ENCODE data around the gene BRD8. TPM values are rescaled to one million over a fixed set of nuclear protein-coding genes. Genes with fewer than 3 reads are reported as not detected.

Gene BRD8
- total and polyA plus RNA-seq, 10 of the 15 experiments (the other 5 are each of a cell fraction or from before 2014, with no cell fraction given): 28.1 to 78.5 (median 44.5) TPM

- TF ChIP-seq, protein P1, sequence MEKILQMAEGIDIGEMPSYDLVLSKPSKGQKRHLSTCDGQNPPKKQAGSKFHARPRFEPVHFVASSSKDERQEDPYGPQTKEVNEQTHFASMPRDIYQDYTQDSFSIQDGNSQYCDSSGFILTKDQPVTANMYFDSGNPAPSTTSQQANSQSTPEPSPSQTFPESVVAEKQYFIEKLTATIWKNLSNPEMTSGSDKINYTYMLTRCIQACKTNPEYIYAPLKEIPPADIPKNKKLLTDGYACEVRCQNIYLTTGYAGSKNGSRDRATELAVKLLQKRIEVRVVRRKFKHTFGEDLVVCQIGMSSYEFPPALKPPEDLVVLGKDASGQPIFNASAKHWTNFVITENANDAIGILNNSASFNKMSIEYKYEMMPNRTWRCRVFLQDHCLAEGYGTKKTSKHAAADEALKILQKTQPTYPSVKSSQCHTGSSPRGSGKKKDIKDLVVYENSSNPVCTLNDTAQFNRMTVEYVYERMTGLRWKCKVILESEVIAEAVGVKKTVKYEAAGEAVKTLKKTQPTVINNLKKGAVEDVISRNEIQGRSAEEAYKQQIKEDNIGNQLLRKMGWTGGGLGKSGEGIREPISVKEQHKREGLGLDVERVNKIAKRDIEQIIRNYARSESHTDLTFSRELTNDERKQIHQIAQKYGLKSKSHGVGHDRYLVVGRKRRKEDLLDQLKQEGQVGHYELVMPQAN (conservative IDR thresholded peaks at IDR 0.05): peak; percentile 95
Measured at GRCh38 chr5:138177941-138178515, 402 bp downstream of the BRD8 start (continued).

DNA sequence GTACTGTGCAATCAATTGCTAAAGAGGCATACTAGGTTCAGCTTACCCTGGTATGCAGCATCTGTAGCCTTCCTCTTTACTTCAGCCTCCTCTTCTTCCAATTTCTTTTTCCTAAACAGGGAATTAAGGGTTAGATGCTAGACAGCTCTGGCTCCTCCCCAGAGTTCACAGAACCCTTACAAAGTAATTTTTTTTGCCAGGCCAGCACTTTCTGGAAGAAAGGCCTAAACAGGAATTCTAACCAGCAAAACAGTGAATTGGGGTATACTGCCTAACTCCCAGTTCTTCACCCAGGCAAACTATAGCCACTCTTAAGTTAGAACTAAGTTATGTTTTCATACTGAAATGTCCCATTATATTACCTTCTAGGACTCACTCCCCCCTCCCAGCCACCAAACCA lies 8.1 kb downstream of the BRD8 start:
- POLR2A ChIA-PET: no interaction called here
- H3K9me3 ChIP-seq (replicated peaks; ENCODE audit: control insufficient read depth, insufficient read depth, low read length): no peaks in the 10 kb centered on the region
- no peak overlapping the region for H3K4me2 ChIP-seq (ENCODE audit: control insufficient read depth, insufficient read depth)
- ATAC-seq (no peak), FAIRE-seq (no peak), DNase-seq (ENCODE audit: low read depth, low spot score) (no peak)
- H3K79me2 ChIP-seq (ENCODE audit: control insufficient read depth, insufficient read depth, low read length): no peaks in the 10 kb centered on the region
- RAD21 ChIA-PET (ENCODE audit: unreplicated experiment): interaction anchor here (0.5 kb wide), 1 partner anchor 253 kb away, joined by 3 read pairs; no protein-coding TSS in a partner anchor
- peaks cover 5 to 37% of the 10 kb centered on the region in 2 experiments for H3K36me3 ChIP-seq (ENCODE audit: control insufficient read depth in 2 of 2, insufficient read depth in 2 of 2, low read length in 1 of 2)
- H3K9ac ChIP-seq (ENCODE audit: control insufficient read depth, insufficient read depth, low read length): no peak overlapping the region
- H3K27ac ChIP-seq (ENCODE audit: control insufficient read depth, insufficient read depth): no peak overlapping the region
- no peak overlapping the region for H2AFZ ChIP-seq (ENCODE audit: control insufficient read depth, low read depth, low read length)
- H3K4me1 ChIP-seq (ENCODE audit: control insufficient read depth, insufficient read depth, low read length): no peaks in the 10 kb centered on the region
- H4K20me1 ChIP-seq (ENCODE audit: control insufficient read depth, insufficient read depth): no peaks in the 10 kb centered on the region
- in situ Hi-C loops (cut with MboI) (no loop called here), intact Hi-C loops (cut with micrococcal nuclease; ENCODE audit: unreplicated experiment) (no loop called here)
- no peak for TF ChIP-seq MTA3 (IDR thresholded peaks at IDR 0.05; ENCODE audit: borderline replicate concordance, low read length)
- no peak for TF ChIP-seq POU2F2 (IDR thresholded peaks at IDR 0.05; ENCODE audit: borderline replicate concordance, low read depth, low read length)
- TF ChIP-seq, protein P2, sequence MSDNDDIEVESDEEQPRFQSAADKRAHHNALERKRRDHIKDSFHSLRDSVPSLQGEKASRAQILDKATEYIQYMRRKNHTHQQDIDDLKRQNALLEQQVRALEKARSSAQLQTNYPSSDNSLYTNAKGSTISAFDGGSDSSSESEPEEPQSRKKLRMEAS (IDR thresholded peaks at IDR 0.05; ENCODE audit: low read depth, low read length): no peak
- SMC1A ChIA-PET (ENCODE audit: uncharacterized antibody, unreplicated experiment): interaction anchor here (1.1 kb wide), 1 partner anchor 19 kb away, joined by 3 read pairs; no protein-coding TSS in a partner anchor
- no TSS peak for BruUV-seq (replicated peaks)
- CTCF ChIA-PET: no interaction called here
- H3K4me3 ChIP-seq: no peak overlapping the region
- no peaks in the 10 kb centered on the region for H3K27me3 ChIP-seq (replicated peaks in 1 of 2; ENCODE audit: control insufficient read depth in 2 of 2, insufficient read depth in 2 of 2, low read length in 1 of 2)
